Mesodermal cell (in vitro differentiated cells): Measurements from ENCODE around the gene RBM17.
"Not testable (repeated sequence)": the region's sequence is repeated elsewhere in the genome, so short reads cannot be mapped to it uniquely, and the experiment has no call there.

Experiments used
- H3K27ac ChIP-seq: 2 replicates; pipeline ENCODE4 v1.7.0; 2013; ENCODE audit warnings: mild to moderate bottlenecking, low read depth, low read length, moderate library complexity; ENCODE audit not compliant: severe bottlenecking
- H3K36me3 ChIP-seq: 2 replicates; pipeline ENCODE4 v1.7.1; 2013; ENCODE audit warnings: mild to moderate bottlenecking, low read length, moderate library complexity; ENCODE audit not compliant: control insufficient read depth, insufficient read depth
- H3K4me1 ChIP-seq: one replicate; pipeline ENCODE4 v1.7.1; 2013; ENCODE audit warnings: mild to moderate bottlenecking, low read length; ENCODE audit not compliant: insufficient read depth, control insufficient read depth, poor library complexity, severe bottlenecking
- H3K4me3 ChIP-seq: 2 replicates; pipeline ENCODE4 v1.7.0; 2013; ENCODE audit warnings: low read length, control low read depth, mild to moderate bottlenecking; ENCODE audit not compliant: insufficient read depth, poor library complexity, severe bottlenecking; ENCODE audit errors: extremely low read depth
- H3K9me3 ChIP-seq: 2 replicates; pipeline ENCODE4 v1.7.1; 2013; ENCODE audit warnings: mild to moderate bottlenecking, low read length, moderate library complexity; ENCODE audit not compliant: control insufficient read depth
- WGBS, 2 experiments: methylation state at CpG; one replicate each; pipeline ENCODE4 v1.1.5; 2013; ENCODE audit warnings: missing lambda C conversion rate in 2 of 2; ENCODE audit not compliant: insufficient coverage in 2 of 2; 5-methylcytosine and 5-hydroxymethylcytosine counted together

RBM17 gene

DNA sequence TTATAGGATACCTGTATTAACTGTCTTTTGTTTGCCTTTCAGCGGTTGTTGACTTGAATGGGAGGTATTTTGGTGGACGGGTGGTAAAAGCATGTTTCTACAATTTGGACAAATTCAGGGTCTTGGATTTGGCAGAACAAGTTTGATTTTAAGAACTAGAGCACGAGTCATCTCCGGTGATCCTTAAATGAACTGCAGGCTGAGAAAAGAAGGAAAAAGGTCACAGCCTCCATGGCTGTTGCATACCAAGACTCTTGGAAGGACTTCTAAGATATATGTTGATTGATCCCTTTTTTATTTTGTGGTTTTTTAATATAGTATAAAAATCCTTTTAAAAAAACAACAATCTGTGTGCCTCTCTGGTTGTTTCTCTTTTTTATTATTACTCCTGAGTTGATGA lies 26.6 kb downstream of the RBM17 start:
- Histone ChIP-seq H3K4me1 (peaks cover 10% of the 10 kb centered on the region), H3K36me3 (peaks cover 66% of the 10 kb centered on the region), H3K4me3 (no peak overlapping the region), H3K27ac (no peak overlapping the region), H3K9me3 (no peaks in the 10 kb centered on the region)
- 100% methylated on average over 3 to 4 of the region's 4 CpGs for WGBS, 2 experiments

GRCh38 chr10:6115824-6116350 lies 27.1 kb downstream of the RBM17 start:
- Histone ChIP-seq H3K4me1 (peaks cover 10% of the 10 kb centered on the region), H3K9me3 (no peaks in the 10 kb centered on the region), H3K27ac (no peak overlapping the region), H3K4me3 (no peak overlapping the region), H3K36me3 (peaks cover 61% of the 10 kb centered on the region)
- 93 to 94% methylated on average over 3 of the region's 3 CpGs for WGBS, 2 experiments

DNA sequence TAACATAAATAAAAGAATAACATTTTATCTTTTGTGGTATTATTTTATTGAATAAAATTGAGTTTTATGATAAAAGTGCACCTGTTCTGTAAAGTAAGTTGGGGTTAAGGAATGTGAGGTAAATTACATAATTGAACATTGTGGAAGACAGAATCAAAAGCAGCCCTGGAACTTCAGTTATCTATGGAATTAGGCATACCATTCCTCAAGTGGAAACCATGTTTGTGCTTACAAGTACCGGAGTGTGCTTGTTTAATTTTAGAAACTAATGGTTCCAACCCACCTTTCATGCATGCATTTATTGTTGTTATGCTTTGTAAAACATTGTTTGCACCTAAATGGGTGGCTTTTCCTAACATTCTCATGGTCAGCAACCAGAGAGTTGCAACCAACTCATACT lies 28.0 kb downstream of the RBM17 start:
- no peak overlapping the region for H3K27ac ChIP-seq
- WGBS, 2 experiments, result no CpG with 5 or more reads among the region's 1 CpG
- no peak overlapping the region for H3K4me3 ChIP-seq
- H3K4me1 ChIP-seq, result peaks cover 10% of the 10 kb centered on the region
- peaks cover 54% of the 10 kb centered on the region for H3K36me3 ChIP-seq
- no peaks in the 10 kb centered on the region for H3K9me3 ChIP-seq

GRCh38 chr10:6117711-6118110 lies 28.9 kb downstream of the RBM17 start:
- H3K4me1 ChIP-seq, result peaks cover 10% of the 10 kb centered on the region
- whole genome bisulfite sequencing, 2 experiments, result 98% methylated on average over 6 of the region's 11 CpGs
- H3K4me3 ChIP-seq, result no peak overlapping the region
- H3K9me3 ChIP-seq, result no peaks in the 10 kb centered on the region
- H3K27ac ChIP-seq, result no peak overlapping the region
- peaks cover 45% of the 10 kb centered on the region for H3K36me3 ChIP-seq

- Histone ChIP-seq H3K27ac (no peak overlapping the region), H3K4me1 (peaks cover 6% of the 10 kb centered on the region), H3K9me3 (no peaks in the 10 kb centered on the region), H3K36me3 (peaks cover 28% of the 10 kb centered on the region), H3K4me3 (no peak overlapping the region)
- WGBS, 2 experiments, result 85 to 100% methylated on average over 3 to 4 of the region's 5 CpGs
Measured at GRCh38 chr10:6119423-6119822, 30.6 kb downstream of the RBM17 start.

DNA sequence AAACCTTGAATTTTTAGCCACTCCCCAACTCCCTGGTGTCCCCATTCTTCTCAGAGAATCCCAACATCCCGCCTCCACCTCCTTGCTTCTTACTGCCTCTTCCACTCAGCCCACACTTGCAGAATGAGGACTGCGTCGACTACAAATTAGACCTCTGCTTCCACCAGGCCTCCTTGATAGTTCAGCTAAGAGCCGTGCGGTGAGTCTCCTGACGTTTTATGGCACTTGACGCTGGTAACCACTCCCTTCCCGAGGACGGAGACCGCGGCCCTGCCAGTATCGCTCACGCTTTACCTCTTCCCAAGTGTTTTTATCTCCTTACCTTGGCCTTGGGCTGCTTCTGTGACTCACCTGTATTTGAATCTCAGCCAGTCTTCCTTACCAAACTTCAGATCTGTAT lies 31.1 kb downstream of the RBM17 start:
- WGBS, 2 experiments, result 93 to 96% methylated on average over 13 of the region's 13 CpGs
- Histone ChIP-seq H3K9me3 (no peaks in the 10 kb centered on the region), H3K36me3 (peaks cover 23% of the 10 kb centered on the region), H3K4me3 (no peak overlapping the region), H3K27ac (no peak overlapping the region), H3K4me1 (peaks cover 6% of the 10 kb centered on the region)

DNA sequence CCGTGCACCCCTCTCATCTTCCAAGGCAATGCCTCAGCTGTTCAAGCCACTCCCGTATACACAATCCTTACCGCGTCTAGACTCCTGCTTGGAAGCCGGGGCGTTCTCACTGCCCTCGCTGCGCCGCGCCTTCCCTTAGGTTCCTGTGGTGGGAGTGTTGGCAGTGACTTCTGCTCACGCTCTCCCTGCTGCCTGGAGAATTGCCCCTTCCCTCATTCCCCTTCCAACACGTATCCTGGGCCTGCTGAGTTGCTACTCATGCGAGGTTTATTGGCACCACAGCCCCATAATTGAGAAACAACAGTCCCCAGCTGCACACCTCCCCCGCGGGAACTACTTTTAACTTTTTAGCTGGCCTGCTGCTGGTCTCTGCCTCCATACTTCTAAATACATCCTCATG lies 31.9 kb downstream of the RBM17 start:
- WGBS, 2 experiments, result 83 to 90% methylated on average over 12 to 13 of the region's 15 CpGs
- Histone ChIP-seq H3K36me3 (peaks cover 17% of the 10 kb centered on the region), H3K27ac (no peak overlapping the region), H3K4me1 (peaks cover 9% of the 10 kb centered on the region), H3K4me3 (no peak overlapping the region), H3K9me3 (no peaks in the 10 kb centered on the region)

DNA sequence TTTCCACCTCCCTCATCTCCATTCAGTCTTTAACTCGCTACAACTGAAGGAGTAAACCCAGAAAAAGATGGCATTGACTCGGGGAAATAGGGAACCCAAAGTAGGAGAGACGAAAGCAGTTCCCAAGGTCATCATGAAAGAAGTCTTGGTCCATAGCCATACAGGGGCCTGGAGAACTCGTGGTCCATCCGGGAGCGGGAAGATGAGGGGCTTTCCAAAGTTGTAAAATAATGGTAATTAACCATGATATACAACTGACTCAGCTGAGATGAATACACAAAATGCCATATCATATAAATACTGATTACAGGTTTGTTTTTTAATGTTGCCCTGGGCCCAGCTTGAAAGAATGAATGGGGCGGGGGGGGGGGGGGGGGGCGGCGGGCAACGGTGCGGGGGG lies 32.3 kb downstream of the RBM17 start:
- H3K9me3 ChIP-seq, result no peaks in the 10 kb centered on the region
- H3K36me3 ChIP-seq, result peaks cover 14% of the 10 kb centered on the region
- peaks cover 13% of the 10 kb centered on the region for H3K4me1 ChIP-seq
- H3K27ac ChIP-seq, result no peak overlapping the region
- H3K4me3 ChIP-seq, result no peak overlapping the region
- WGBS, 2 experiments, result 100% methylated on average over 2 of the region's 11 CpGs; no CpG with 5 or more reads in 1 of the 2 experiments

GRCh38 chr10:6123532-6123931 lies 34.7 kb downstream of the RBM17 start:
- Histone ChIP-seq H3K4me3 (no peak overlapping the region), H3K9me3 (no peaks in the 10 kb centered on the region), H3K27ac (no peak overlapping the region), H3K36me3 (peaks cover 4% of the 10 kb centered on the region), H3K4me1 (peaks cover 23% of the 10 kb centered on the region)
- WGBS, 2 experiments, result 94 to 100% methylated on average over 1 to 3 of the region's 5 CpGs

DNA sequence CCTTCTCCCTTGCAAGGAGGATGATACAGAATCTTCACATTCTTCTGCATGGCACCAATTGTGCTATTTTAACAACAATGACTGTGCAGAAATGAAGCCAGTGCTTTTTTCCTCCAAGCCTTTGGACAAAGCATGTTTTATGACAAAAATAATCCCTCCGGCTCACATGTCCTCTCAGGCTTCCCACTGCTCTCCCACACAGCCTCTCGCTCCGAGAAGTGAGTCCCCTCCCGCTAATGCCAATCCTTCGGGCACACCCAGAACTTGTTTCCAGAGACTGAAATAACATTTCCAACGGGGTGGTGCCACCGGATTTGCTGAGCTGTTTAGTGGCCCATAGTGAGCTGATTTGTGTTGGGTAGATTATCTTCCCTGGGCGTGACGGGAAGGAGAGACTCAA lies 35.8 kb downstream of the RBM17 start:
- H3K4me3 ChIP-seq, result no peak overlapping the region
- 90 to 92% methylated on average over 8 to 9 of the region's 9 CpGs for WGBS, 2 experiments

DNA sequence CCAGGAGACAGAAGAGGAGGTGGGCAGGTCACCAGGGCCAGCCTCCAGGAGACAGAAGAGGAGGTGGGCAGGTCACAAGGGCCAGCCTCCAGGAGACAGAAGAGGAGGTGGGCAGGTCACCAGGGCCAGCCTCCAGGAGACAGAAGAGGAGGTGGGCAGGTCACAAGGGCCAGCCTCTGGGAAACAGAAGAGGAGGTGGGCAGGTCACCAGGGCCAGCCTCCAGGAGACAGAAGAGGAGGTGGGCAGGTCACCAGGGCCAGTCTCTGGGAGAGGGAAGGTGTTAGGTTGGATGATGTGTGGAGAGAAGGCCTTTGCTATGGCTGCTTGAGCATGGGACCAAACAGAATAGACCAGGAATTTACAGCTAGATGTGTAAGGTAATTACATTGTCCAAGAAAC lies 38.6 kb downstream of the RBM17 start:
- not testable (repeated sequence) for H3K27ac ChIP-seq, H3K4me3 ChIP-seq, H3K36me3 ChIP-seq, H3K9me3 ChIP-seq
- H3K4me1 ChIP-seq, result peaks cover 39% of the 10 kb centered on the region

More for the DNA sequence above, 35.8 kb downstream of the RBM17 start:
- Histone ChIP-seq H3K4me1 (peaks cover 31% of the 10 kb centered on the region), H3K36me3 (no peaks in the 10 kb centered on the region), H3K9me3 (no peaks in the 10 kb centered on the region), H3K27ac (no peak overlapping the region)
